PC-3 (cell line): Measurements from ENCODE around the gene ARHGAP25.

Source experiments
- EZH2phosphoT487 ChIP-seq: fragments of 300-600 bp; sonication (generic); IDR thresholded peaks from 2 replicates; pipeline ENCODE4 v1.6.1; 2018; ENCODE audit warnings: mild to moderate bottlenecking, antibody characterized with exemption, low read length, borderline replicate concordance
- TF ChIP-seq, protein P1 (sequence below): fragments of 300-600 bp; sonication (generic); conservative IDR thresholded peaks from 2 replicates; pipeline ENCODE4 v1.5.1; 2017; ENCODE audit warnings: antibody characterized with exemption, low read depth, mild to moderate bottlenecking, low read length

DNA sequence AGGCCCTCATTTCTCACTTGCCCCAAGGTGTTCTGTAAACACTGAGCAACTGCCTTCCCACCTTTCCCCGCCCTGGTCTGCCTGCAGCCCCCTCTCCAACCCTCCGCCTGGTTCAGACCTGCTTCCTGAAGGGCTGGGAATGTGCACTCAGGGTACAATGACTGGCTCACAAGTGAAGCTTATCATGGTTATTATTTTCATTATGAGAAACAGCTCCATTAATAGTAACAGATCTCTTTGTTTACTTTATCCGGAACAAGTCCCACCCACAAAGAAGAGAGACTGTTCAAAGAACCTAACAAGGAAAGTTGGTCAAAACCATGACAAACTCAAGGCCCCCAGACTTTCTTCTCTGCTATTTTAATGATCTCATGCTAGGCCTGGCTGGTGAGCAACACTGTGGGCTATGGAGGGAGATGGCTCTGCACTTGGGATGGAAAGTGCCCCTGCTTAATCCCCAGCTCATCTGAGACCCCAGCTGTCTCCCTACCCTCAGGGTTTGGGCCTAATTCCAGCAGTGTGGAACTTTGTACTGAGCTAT lies 36.7 kb downstream of the ARHGAP25 start:
- TF ChIP-seq EZH2phosphoT487: no peak
- TF ChIP-seq, protein P1, sequence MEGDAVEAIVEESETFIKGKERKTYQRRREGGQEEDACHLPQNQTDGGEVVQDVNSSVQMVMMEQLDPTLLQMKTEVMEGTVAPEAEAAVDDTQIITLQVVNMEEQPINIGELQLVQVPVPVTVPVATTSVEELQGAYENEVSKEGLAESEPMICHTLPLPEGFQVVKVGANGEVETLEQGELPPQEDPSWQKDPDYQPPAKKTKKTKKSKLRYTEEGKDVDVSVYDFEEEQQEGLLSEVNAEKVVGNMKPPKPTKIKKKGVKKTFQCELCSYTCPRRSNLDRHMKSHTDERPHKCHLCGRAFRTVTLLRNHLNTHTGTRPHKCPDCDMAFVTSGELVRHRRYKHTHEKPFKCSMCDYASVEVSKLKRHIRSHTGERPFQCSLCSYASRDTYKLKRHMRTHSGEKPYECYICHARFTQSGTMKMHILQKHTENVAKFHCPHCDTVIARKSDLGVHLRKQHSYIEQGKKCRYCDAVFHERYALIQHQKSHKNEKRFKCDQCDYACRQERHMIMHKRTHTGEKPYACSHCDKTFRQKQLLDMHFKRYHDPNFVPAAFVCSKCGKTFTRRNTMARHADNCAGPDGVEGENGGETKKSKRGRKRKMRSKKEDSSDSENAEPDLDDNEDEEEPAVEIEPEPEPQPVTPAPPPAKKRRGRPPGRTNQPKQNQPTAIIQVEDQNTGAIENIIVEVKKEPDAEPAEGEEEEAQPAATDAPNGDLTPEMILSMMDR: no peak
